ENCODE results near the gene TMEM120A. TPM values are rescaled to one million over a fixed set of nuclear protein-coding genes. Genes with fewer than 3 reads are reported as not detected.

TMEM120A gene
- total RNA-seq, 4 donors from 2014 or later = 6.2 to 32.4 (median 29.0) TPM

DNA sequence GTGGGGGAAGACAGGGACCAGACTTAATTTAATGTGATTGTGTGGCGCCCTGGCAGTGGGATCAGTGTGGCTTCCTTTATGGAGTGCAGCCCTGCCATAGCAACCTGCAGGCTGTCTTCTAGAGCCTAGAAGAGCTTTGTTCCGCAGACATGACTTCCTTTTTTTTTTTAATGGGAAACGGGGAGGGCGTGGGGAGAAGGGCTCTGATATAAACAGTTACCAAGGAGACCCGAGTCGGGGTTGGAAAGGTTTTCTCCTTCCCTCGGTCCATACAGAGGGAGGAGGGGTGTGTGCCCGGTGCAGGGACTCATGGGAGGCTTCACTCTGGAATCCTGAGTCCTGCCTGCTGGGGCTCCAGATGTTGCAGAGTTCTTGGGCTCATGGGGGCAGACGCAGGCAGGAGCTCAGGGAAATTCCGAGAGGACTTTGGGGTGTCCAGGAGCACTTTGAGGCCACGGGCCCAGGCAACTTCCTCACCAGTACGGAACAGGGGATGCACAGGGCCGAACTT is 26.9 kb downstream of the TMEM120A start:
- H3K27ac ChIP-seq = peak overlapping the region; percentile 45 to 88 (median 86)
- peak; percentile 11 for ATAC-seq
- H3K36me3 ChIP-seq = peaks cover 0 to 13% of the 10 kb centered on the region in 2 donors
- peaks cover 0 to 79% (median 48%) of the 10 kb centered on the region in 3 donors for H3K4me1 ChIP-seq
- WGBS, 2 donors (ENCODE audit: low coverage in 1 of 2) = 0 to 8% methylated on average over 2 to 5 of the region's 13 CpGs
- TF ChIP-seq EP300 (IDR thresholded peaks at IDR 0.05) = no peak
- TF ChIP-seq POLR2AphosphoS5 (IDR thresholded peaks at IDR 0.05) = no peak
- no peak for TF ChIP-seq CTCF (IDR thresholded peaks at IDR 0.05)
- TF ChIP-seq POLR2A (IDR thresholded peaks at IDR 0.05) = no peak
- peak overlapping the region in 1 of 2 donors; percentile 10 for H3K4me3 ChIP-seq
- H3K9me3 ChIP-seq = no peaks in the 10 kb centered on the region
- no peaks in the 10 kb centered on the region for H3K27me3 ChIP-seq

GRCh38 chr7:75967055-75967454 is 27.3 kb downstream of the TMEM120A start:
- Histone ChIP-seq H3K4me3 (no peak overlapping the region), H3K4me1 (peaks cover 0 to 80% (median 48%) of the 10 kb centered on the region in 3 donors), H3K9me3 (no peaks in the 10 kb centered on the region), H3K36me3 (peaks cover 0 to 8% of the 10 kb centered on the region in 2 donors), H3K27ac (peak overlapping the region; percentile 45 to 88 (median 86)), H3K27me3 (no peaks in the 10 kb centered on the region)
- TF ChIP-seq POLR2AphosphoS5 (IDR thresholded peaks at IDR 0.05) (no peak), POLR2A (IDR thresholded peaks at IDR 0.05) (no peak), EP300 (IDR thresholded peaks at IDR 0.05) (no peak), CTCF (IDR thresholded peaks at IDR 0.05) (no peak)
- ATAC-seq = no peak
- 57 to 83% methylated on average over 1 to 4 of the region's 11 CpGs for WGBS, 2 donors (ENCODE audit: low coverage in 1 of 2)

GRCh38 chr7:75966190-75966961 is 28.0 kb downstream of the TMEM120A start:
- no peaks in the 10 kb centered on the region for H3K9me3 ChIP-seq
- H3K4me3 ChIP-seq = peak overlapping the region; percentile 15 to 36
- ATAC-seq = peak; percentile 88
- H3K27ac ChIP-seq = peak overlapping the region; percentile 79 to 88 (median 86)
- peaks cover 0 to 80% (median 43%) of the 10 kb centered on the region in 3 donors for H3K4me1 ChIP-seq
- H3K36me3 ChIP-seq = peaks cover 0 to 8% of the 10 kb centered on the region in 2 donors
- H3K27me3 ChIP-seq = no peaks in the 10 kb centered on the region
- WGBS, 2 donors (ENCODE audit: low coverage in 1 of 2) = 22 to 42% methylated on average over 16 to 20 of the region's 26 CpGs
- TF ChIP-seq CTCF (IDR thresholded peaks at IDR 0.05) = no peak
- TF ChIP-seq EP300 (IDR thresholded peaks at IDR 0.05) = peak; percentile 65
- peak; percentile 98 for TF ChIP-seq POLR2AphosphoS5 (IDR thresholded peaks at IDR 0.05)
- no peak for TF ChIP-seq POLR2A (IDR thresholded peaks at IDR 0.05)

DNA sequence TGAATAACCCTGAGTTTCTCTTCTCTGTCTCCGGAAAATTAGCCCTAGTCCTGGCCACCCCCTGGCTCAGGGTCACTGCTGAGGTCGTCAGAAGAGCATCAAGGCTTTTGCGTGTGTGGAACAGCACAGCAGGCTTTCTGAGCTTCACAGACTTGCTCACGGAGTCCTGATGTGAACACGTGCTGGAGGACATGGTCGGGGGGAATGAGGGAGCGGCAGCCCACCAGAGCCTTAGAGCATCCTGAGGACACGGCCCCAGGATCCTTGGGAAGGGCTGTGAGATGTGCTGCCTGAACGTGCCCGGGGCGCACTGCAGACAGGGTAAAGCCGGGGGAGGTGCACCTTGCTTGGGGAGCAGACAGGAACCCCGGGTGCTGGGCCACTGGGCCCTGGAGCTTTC is 28.8 kb downstream of the TMEM120A start:
- Histone ChIP-seq H3K36me3 (peaks cover 0 to 9% of the 10 kb centered on the region in 2 donors), H3K9me3 (no peaks in the 10 kb centered on the region), H3K27ac (peak overlapping the region; percentile 79 to 88 (median 86)), H3K27me3 (no peaks in the 10 kb centered on the region), H3K4me3 (no peak overlapping the region), H3K4me1 (peaks cover 0 to 77% (median 42%) of the 10 kb centered on the region in 3 donors)
- ATAC-seq = no peak
- 50 to 100% methylated on average over 1 to 2 of the region's 13 CpGs for WGBS, 2 donors (ENCODE audit: low coverage in 1 of 2)
- TF ChIP-seq POLR2A (IDR thresholded peaks at IDR 0.05) = no peak
- TF ChIP-seq EP300 (IDR thresholded peaks at IDR 0.05) = no peak
- TF ChIP-seq POLR2AphosphoS5 (IDR thresholded peaks at IDR 0.05) = no peak
- TF ChIP-seq CTCF (IDR thresholded peaks at IDR 0.05) = no peak

Measured in gastroesophageal sphincter (tissue), 4 donors.